COLO668 (cell line): Measurements from ENCODE around the gene INVS.
"Not testable (repeated sequence)": the region's sequence is repeated elsewhere in the genome, so short reads cannot be mapped to it uniquely, and the experiment has no call there.

ENCODE experiments used
- DNase-seq: peaks from one replicate; lab custom pipeline; 2025; ENCODE audit not compliant: unreplicated experiment; lab: John Stamatoyannopoulos, UW

Gene INVS

GRCh38 chr9:100098887-100099721, at the start of gene INVS, which contains the start of gene ERP44:
Gene INVS (plus strand): TSS chr9:100099243. CDS start chr9:100104522, 5,279 bp downstream.
Gene ERP44 (minus strand): TSS chr9:100099000. CDS start chr9:100098840, 160 bp downstream.
- peak; percentile 98 for DNase-seq

GRCh38 chr9:100049551-100049950, 49.5 kb upstream of the INVS start:
- no peak for DNase-seq

- DNase-seq = no peak
These were observed 46.7 kb upstream of the INVS start for GRCh38 chr9:100052375-100052774.

- DNase-seq = no peak
These were observed 42.5 kb upstream of the INVS start for GRCh38 chr9:100056561-100056960.

- no peak for DNase-seq
These were observed 41.4 kb upstream of the INVS start for GRCh38 chr9:100057624-100058023.

GRCh38 chr9:100058699-100059579, 40.1 kb upstream of the INVS start:
- no peak for DNase-seq

GRCh38 chr9:100062683-100063082, 36.4 kb upstream of the INVS start:
- not testable (repeated sequence) for DNase-seq

GRCh38 chr9:100063185-100063584, 35.9 kb upstream of the INVS start:
- no peak for DNase-seq

- DNase-seq = no peak
These were observed 34.0 kb upstream of the INVS start for GRCh38 chr9:100064872-100065581.

- no peak for DNase-seq
These were observed 32.5 kb upstream of the INVS start for GRCh38 chr9:100066539-100066938.

GRCh38 chr9:100067990-100068389, 31.1 kb upstream of the INVS start:
- not testable (repeated sequence) for DNase-seq

GRCh38 chr9:100069068-100069467, 30.0 kb upstream of the INVS start:
- not testable (repeated sequence) for DNase-seq

- no peak for DNase-seq
These were observed 28.7 kb upstream of the INVS start for GRCh38 chr9:100070104-100071041.

GRCh38 chr9:100071271-100071670, 27.8 kb upstream of the INVS start:
- DNase-seq = no peak

- no peak for DNase-seq
These were observed 26.2 kb upstream of the INVS start for GRCh38 chr9:100072805-100073204.

- no peak for DNase-seq
These were observed 24.9 kb upstream of the INVS start for GRCh38 chr9:100074093-100074492.

GRCh38 chr9:100074989-100075388, 24.1 kb upstream of the INVS start:
- no peak for DNase-seq

- DNase-seq = not testable (repeated sequence)
These were observed 22.8 kb upstream of the INVS start for GRCh38 chr9:100076256-100076655.

GRCh38 chr9:100082782-100083181, 16.3 kb upstream of the INVS start:
- DNase-seq = no peak
